H1 (cell line): ENCODE measurements around the gene MROH2B. TPM values are rescaled to one million over a fixed set of nuclear protein-coding genes. Genes with fewer than 3 reads are reported as not detected.

Source experiments
- CTCF ChIA-PET: fragments of 300-600 bp; sonication (Branson Sonifier 250); formaldehyde crosslinking; loops from one replicate; lab custom pipeline; 2021; ENCODE audit not compliant: partially characterized antibody; lab: Charles Lee
- POLR2A ChIA-PET: fragments of 300-600 bp; sonication (Branson Sonifier 250); formaldehyde crosslinking; loops from one replicate; lab custom pipeline; 2021; ENCODE audit warnings: inconsistent platforms; ENCODE audit not compliant: partially characterized antibody; lab: Charles Lee
- DNase-seq, 2 experiments: peaks; one replicate each; pipeline versions ENCODE4 v3.0.0 to v3.0.0-alpha.2; 2010 to 2022; ENCODE audit warnings: low spot score in 2 of 2, low read depth in 1 of 2, mixed read lengths in 1 of 2
- FAIRE-seq: peaks from 2 replicates; lab custom pipeline; 2011; peaks lifted over from hg19 to GRCh38; lab: Jason Lieb, UNC
- H2AFZ ChIP-seq: 2 replicates; pipeline ENCODE4 v1.8.1; 2012; ENCODE audit warnings: low read length, inconsistent platforms
- H2AK5ac ChIP-seq: 2 replicates; pipeline ENCODE4 v1.6.1; 2013; ENCODE audit warnings: low read depth, low read length
- H2BK120ac ChIP-seq: replicated peaks from 2 replicates; pipeline ENCODE3; 2013; ENCODE audit warnings: low read depth, low read length, inconsistent platforms
- H2BK12ac ChIP-seq: 2 replicates; pipeline ENCODE4 v1.6.1; 2013; ENCODE audit warnings: low read depth, low read length
- H2BK15ac ChIP-seq: 2 replicates; pipeline ENCODE4 v1.6.1; 2013; ENCODE audit warnings: low read length
- H2BK20ac ChIP-seq: 2 replicates; pipeline ENCODE4 v1.6.1; 2013; ENCODE audit warnings: low read length
- H2BK5ac ChIP-seq: 2 replicates; pipeline ENCODE4 v1.6.1; 2013; ENCODE audit warnings: low read depth, low read length
- H3K14ac ChIP-seq: 2 replicates; pipeline ENCODE4 v1.6.1; 2013; ENCODE audit warnings: inconsistent platforms; ENCODE audit not compliant: insufficient read length
- H3K18ac ChIP-seq: 2 replicates; pipeline ENCODE4 v1.6.1; 2013; ENCODE audit warnings: low read length; ENCODE audit errors: extremely low read depth
- H3K23ac ChIP-seq: 2 replicates; pipeline ENCODE4 v1.6.1; 2013; ENCODE audit warnings: inconsistent platforms; ENCODE audit not compliant: insufficient read length
- H3K23me2 ChIP-seq: 2 replicates; pipeline ENCODE4 v1.6.1; 2013; ENCODE audit warnings: low read depth, low read length
- H3K27ac ChIP-seq: 2 replicates; pipeline ENCODE4 v1.6.1; 2011; ENCODE audit warnings: low read depth, low read length, inconsistent platforms
- H3K27me3 ChIP-seq, 4 experiments: replicated peaks in 1 of 4; 1 replicate in 1 of 4; 2 replicates in 3 of 4; pipeline versions ENCODE4 v1.6.1 to v1.8.1; 2011 to 2013; ENCODE audit warnings: low read length in 3 of 4, mild to moderate bottlenecking in 3 of 4, inconsistent platforms in 2 of 4, mixed read lengths in 2 of 4, moderate library complexity in 1 of 4; ENCODE audit not compliant: control insufficient read depth in 3 of 4, insufficient read depth in 3 of 4; ENCODE audit errors: extremely low read depth in 1 of 4
- H3K36me3 ChIP-seq, 4 experiments: 2 replicates each; pipeline versions ENCODE4 v1.6.1 to v1.8.1; 2011 to 2013; ENCODE audit warnings: mild to moderate bottlenecking in 4 of 4, low read length in 3 of 4, moderate library complexity in 2 of 4, control low read depth in 1 of 4, inconsistent platforms in 1 of 4; ENCODE audit not compliant: insufficient read depth in 4 of 4, control insufficient read depth in 2 of 4
- H3K4ac ChIP-seq: replicated peaks from 2 replicates; pipeline ENCODE3; 2013; ENCODE audit warnings: low read length, low read depth, mixed read lengths, inconsistent platforms; ENCODE audit not compliant: insufficient read length
- H3K4me1 ChIP-seq, 4 experiments: replicated peaks in 1 of 4; 1 replicate in 1 of 4; 2 replicates in 3 of 4; pipeline versions ENCODE4 v1.6.1 to v1.8.1; 2011 to 2013; ENCODE audit warnings: low read length in 3 of 4, inconsistent platforms in 2 of 4, mixed read lengths in 1 of 4; ENCODE audit not compliant: insufficient read depth in 4 of 4, control insufficient read depth in 3 of 4
- H3K4me2 ChIP-seq, 2 experiments: 2 replicates each; pipeline versions ENCODE4 v1.6.1 to v1.8.1; 2011 to 2013; ENCODE audit warnings: low read depth in 2 of 2, low read length in 2 of 2, control low read depth in 1 of 2, inconsistent platforms in 1 of 2, mild to moderate bottlenecking in 1 of 2; ENCODE audit not compliant: insufficient read depth in 1 of 2
- H3K4me3 ChIP-seq, 4 experiments: fragments of 200-600, 300-600 bp in 1 of 4; sonication (generic), shearing (Covaris generic), sonication (Bioruptor Twin) in 1 of 4; 2 replicates each; pipeline versions ENCODE4 v1.5.1 to v1.8.1; 2011 to 2016; ENCODE audit warnings: low read length in 4 of 4, low read depth in 3 of 4, control low read depth in 2 of 4, inconsistent platforms in 2 of 4, mild to moderate bottlenecking in 2 of 4, mixed read lengths in 1 of 4, moderate library complexity in 1 of 4; ENCODE audit not compliant: insufficient read depth in 2 of 4; ENCODE audit errors: extremely low read depth in 1 of 4
- H3K56ac ChIP-seq: replicated peaks from 2 replicates; pipeline ENCODE3; 2013; ENCODE audit warnings: low read depth, mild to moderate bottlenecking, mixed read lengths, low read length, inconsistent platforms; ENCODE audit not compliant: insufficient read length
- H3K79me1 ChIP-seq: 2 replicates; pipeline ENCODE4 v1.6.1; 2013; ENCODE audit warnings: low read depth, low read length, control low read depth
- H3K79me2 ChIP-seq, 2 experiments: 2 replicates each; pipeline versions ENCODE4 v1.6.1 to v1.8.1; 2012 to 2013; ENCODE audit warnings: low read length in 2 of 2, mild to moderate bottlenecking in 2 of 2, inconsistent platforms in 1 of 2; ENCODE audit not compliant: insufficient read depth in 2 of 2, control insufficient read depth in 1 of 2
- H3K9ac ChIP-seq, 4 experiments: replicated peaks in 1 of 4; 1 replicate in 1 of 4; 2 replicates in 3 of 4; pipeline versions ENCODE4 v1.6.1 to v1.8.1; 2011 to 2013; ENCODE audit warnings: low read depth in 3 of 4, low read length in 3 of 4, control low read depth in 2 of 4, mild to moderate bottlenecking in 2 of 4, moderate library complexity in 2 of 4, inconsistent platforms in 1 of 4; ENCODE audit errors: extremely low read depth in 1 of 4
- H3K9me3 ChIP-seq, 2 experiments: 2 replicates each; pipeline versions ENCODE4 v1.6.1 to v1.8.1; 2012 to 2013; ENCODE audit warnings: mild to moderate bottlenecking in 2 of 2, moderate library complexity in 2 of 2, control low read depth in 1 of 2, inconsistent platforms in 1 of 2, low read depth in 1 of 2, low read length in 1 of 2, mixed read lengths in 1 of 2; ENCODE audit not compliant: insufficient read depth in 2 of 2
- H4K20me1 ChIP-seq, 2 experiments: replicated peaks in 1 of 2; 2 replicates each; pipeline versions ENCODE3 to v1.8.1; 2011 to 2013; ENCODE audit warnings: inconsistent platforms in 2 of 2, low read length in 2 of 2, mild to moderate bottlenecking in 1 of 2; ENCODE audit not compliant: insufficient read depth in 2 of 2, control insufficient read depth in 1 of 2
- H4K5ac ChIP-seq: 2 replicates; pipeline ENCODE4 v1.6.1; 2013; ENCODE audit warnings: low read length, low read depth, mixed read lengths, inconsistent platforms; ENCODE audit not compliant: insufficient read length
- H4K8ac ChIP-seq: 2 replicates; pipeline ENCODE4 v1.8.0; 2013; ENCODE audit warnings: mild to moderate bottlenecking, moderate library complexity, low read length, inconsistent platforms; ENCODE audit not compliant: insufficient read depth; ENCODE audit errors: extremely low read depth
- H4K91ac ChIP-seq: replicated peaks from 2 replicates; pipeline ENCODE3; 2013; ENCODE audit warnings: low read length, mixed read lengths, inconsistent platforms; ENCODE audit not compliant: insufficient read length
- CBX5 ChIP-seq: fragments of 300-800, 300-1000 bp; sonication (generic); IDR thresholded peaks from 2 replicates; pipeline ENCODE4 v1.7.1; 2016; ENCODE audit warnings: antibody characterized with exemption, low read length, low read depth
- CHD1 ChIP-seq: IDR thresholded peaks from 2 replicates; pipeline ENCODE4 v1.6.1; 2012; ENCODE audit warnings: low read depth, low read length, improper control_type of control experiment
- EZH2 ChIP-seq: fragments of 200-600 bp; sonication (generic); IDR thresholded peaks from 2 replicates; pipeline ENCODE4 v1.7.1; 2012; ENCODE audit warnings: low read depth, mild to moderate bottlenecking, moderate library complexity, low read length, inconsistent platforms; ENCODE audit not compliant: severe bottlenecking
- HDAC2 ChIP-seq, 2 experiments: fragments of 300-600 bp in 1 of 2; sonication (generic) in 1 of 2; IDR thresholded peaks; 2 replicates each; pipeline ENCODE4 v1.6.1; 2011 to 2012; ENCODE audit warnings: low read depth in 2 of 2, low read length in 2 of 2, mild to moderate bottlenecking in 2 of 2, moderate library complexity in 2 of 2, borderline replicate concordance in 1 of 2, inconsistent platforms in 1 of 2
- NANOG ChIP-seq: IDR thresholded peaks from 2 replicates; pipeline ENCODE4 v1.6.1; 2011; ENCODE audit warnings: low read length, low read depth, mild to moderate bottlenecking, inconsistent platforms; ENCODE audit not compliant: insufficient read depth, poor library complexity, severe bottlenecking
- POU5F1 ChIP-seq: IDR thresholded peaks from 2 replicates; pipeline ENCODE4 v1.6.1; 2011; ENCODE audit warnings: low read depth, mild to moderate bottlenecking, low read length, moderate library complexity
- SUZ12 ChIP-seq: fragments of 200-600 bp; sonication (generic); IDR thresholded peaks from 2 replicates; pipeline ENCODE4 v1.6.1; 2012; ENCODE audit warnings: mild to moderate bottlenecking, inconsistent platforms, low read length, moderate library complexity, mixed read lengths
- TAF1 ChIP-seq: IDR thresholded peaks from 2 replicates; pipeline ENCODE4 v1.6.1; 2011; ENCODE audit warnings: mild to moderate bottlenecking, low read depth, low read length
- WGBS, 2 experiments: shearing (Covaris generic) in 1 of 2; methylation state at CpG; one replicate each; pipeline versions ENCODE4 v1.1.6 to v1.1.7; 2013 to 2015; ENCODE audit warnings: low lambda C conversion rate in 2 of 2, mixed read lengths in 2 of 2, inconsistent platforms in 1 of 2, low coverage in 1 of 2, missing lambda C conversion rate in 1 of 2; ENCODE audit not compliant: insufficient replicate concordance in 2 of 2, insufficient coverage in 1 of 2, insufficient read length in 1 of 2; ENCODE audit errors: extremely low coverage in 1 of 2, missing lambda C conversion rate in 1 of 2; 5-methylcytosine and 5-hydroxymethylcytosine counted together
- polyA plus RNA-seq, 7 experiments: library from polyadenylated mRNA; depleted of rRNA in 3 of 7; stranded (reverse) in 5 of 7; unstranded in 2 of 7; fragments of >200 nt in 5 of 7; fragments of 200-250 nt in 2 of 7; gene quantifications; 1 replicate in 5 of 7; 2 replicates in 1 of 7; 4 replicates in 1 of 7; pipeline versions ENCODE4 v1.2.1 to v1.2.3, GENCODE V29; 2011 to 2013; ENCODE audit warnings: missing spikeins in 2 of 7, mixed read lengths in 2 of 7
- total RNA-seq: library from RNA; stranded (reverse); fragmentation: NEBNext Ultra II Directional; extraction: Animal tissue kit (Norgen Biotek cat#: 25700); gene quantifications from 2 replicates; pipeline ENCODE4 v1.2.1, GENCODE V29; 2021

MROH2B gene
- total and polyA plus RNA-seq, 2 of the 8 experiments (the other 6 are each of a cell fraction or from before 2014, with no cell fraction given) = not detected

- no peaks in the 10 kb centered on the region for H4K20me1 ChIP-seq
- H3K27me3 ChIP-seq = no peaks in the 10 kb centered on the region
- no peak overlapping the region for H3K14ac ChIP-seq
- no peak overlapping the region for H3K23ac ChIP-seq
- H3K9me3 ChIP-seq = no peaks in the 10 kb centered on the region
- no peak overlapping the region for H2BK15ac ChIP-seq
- H2BK120ac ChIP-seq = no peak overlapping the region
- no peak overlapping the region for H2BK20ac ChIP-seq
- H2BK12ac ChIP-seq = no peak overlapping the region
- H3K56ac ChIP-seq = no peak overlapping the region
- no peak overlapping the region for H2AFZ ChIP-seq
- H3K79me1 ChIP-seq = no peaks in the 10 kb centered on the region
- H2BK5ac ChIP-seq = no peak overlapping the region
- POLR2A ChIA-PET = no interaction called here
- no peak overlapping the region for H3K27ac ChIP-seq
- DNase-seq (no peak), FAIRE-seq (no peak)
- no peaks in the 10 kb centered on the region for H3K4me1 ChIP-seq
- CTCF ChIA-PET = interaction anchor here (1.1 to 1.2 kb wide), 2 partner anchors 13 to 20 kb away, joined by 3 to 4 read pairs; no protein-coding TSS in a partner anchor
- no peak overlapping the region for H4K91ac ChIP-seq
- H4K8ac ChIP-seq = no peak overlapping the region
- H3K4me3 ChIP-seq = no peak overlapping the region
- H2AK5ac ChIP-seq = no peak overlapping the region
- H3K36me3 ChIP-seq = no peaks in the 10 kb centered on the region
- no peaks in the 10 kb centered on the region for H3K79me2 ChIP-seq
- no peak overlapping the region for H3K9ac ChIP-seq
- no peak overlapping the region for H3K18ac ChIP-seq
- H4K5ac ChIP-seq = no peak overlapping the region
- H3K23me2 ChIP-seq = no peaks in the 10 kb centered on the region
- no peak overlapping the region for H3K4me2 ChIP-seq
- 88% methylated on average over 5 of the region's 5 CpGs; no CpG with 5 or more reads in 1 of the 2 experiments for WGBS, 2 experiments
- H3K4ac ChIP-seq = no peak overlapping the region
- TF ChIP-seq POU5F1 (no peak), CHD1 (no peak), HDAC2 (IDR thresholded peaks at IDR 0.05; ENCODE audit: borderline replicate concordance in 1 of 2, low read depth in 2 of 2, low read length in 2 of 2) (no peak), SUZ12 (no peak), CBX5 (no peak), EZH2 (no peak), TAF1 (no peak), NANOG (no peak)
Observed at GRCh38 chr5:40995801-40996586, 75.1 kb downstream of the MROH2B start.
